Suprapubic skin (tissue), 4 donors: Measurements from ENCODE around the gene PHF20.

Source experiments
- CTCF ChIP-seq, 2 donors: fragments of 200-600 bp in 1 of 2; fragments of 450-650 bp in 1 of 2; sonication (generic) in 1 of 2; IDR thresholded peaks; one replicate each; pipeline ENCODE4 v1.5.1; 2016 to 2019; ENCODE audit warnings: antibody characterized with exemption in 2 of 2, mild to moderate bottlenecking in 1 of 2, moderate library complexity in 1 of 2
- EP300 ChIP-seq: sonication (generic); formaldehyde crosslinking; IDR thresholded peaks from one replicate; pipeline ENCODE4 v1.6.1; 2017; ENCODE audit warnings: antibody characterized with exemption
- POLR2A ChIP-seq, 2 donors: fragments of 450-650 bp; IDR thresholded peaks; one replicate each; pipeline ENCODE4 v1.6.1; 2017; ENCODE audit warnings: antibody characterized with exemption in 2 of 2, mild to moderate bottlenecking in 2 of 2, moderate library complexity in 2 of 2
- POLR2AphosphoS5 ChIP-seq, 3 donors: sonication (generic); formaldehyde crosslinking; IDR thresholded peaks; one replicate each; pipeline ENCODE4 v1.6.1; 2017; ENCODE audit warnings: antibody characterized with exemption in 3 of 3

GRCh38 chr20:35791097-35791496 is 19.3 kb downstream of the PHF20 start:
- TF ChIP-seq CTCF (IDR thresholded peaks at IDR 0.05) = no peak
- no peak for TF ChIP-seq POLR2A (IDR thresholded peaks at IDR 0.05)
- TF ChIP-seq POLR2AphosphoS5 (IDR thresholded peaks at IDR 0.05) = no peak
- TF ChIP-seq EP300 = no peak
